Measurements from ENCODE around the gene FHOD3. TPM values are rescaled to one million over a fixed set of nuclear protein-coding genes. Genes with fewer than 3 reads are reported as not detected.

The FHOD3 gene
- total RNA-seq, 4 donors from 2014 or later: 0.26 to 13.8 (median 4.9) TPM; not detected in 1

DNA sequence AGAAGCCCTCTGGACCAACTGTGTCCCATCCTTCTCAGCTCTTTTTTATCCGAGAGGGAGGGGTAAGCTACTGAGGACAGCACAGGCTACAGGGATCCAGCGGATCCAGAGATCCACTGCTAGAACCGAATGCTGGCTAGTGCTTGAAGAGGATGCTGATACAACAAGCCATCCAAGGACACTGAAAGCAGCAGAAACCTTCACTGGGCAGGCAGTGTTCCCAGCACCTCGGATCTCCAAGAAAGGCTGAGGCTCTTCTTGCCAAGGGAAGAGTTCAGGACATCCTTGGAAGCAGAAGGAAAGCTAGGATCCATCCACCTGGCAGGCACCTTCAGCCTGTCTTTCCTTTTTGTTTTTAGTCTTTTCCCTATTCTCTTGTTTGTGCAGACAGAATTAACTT lies 13.2 kb upstream of the FHOD3 start:
- intact Hi-C loops (cut with DNase I; ENCODE audit: low total_unique reads): loop anchor here (10.0 kb wide), 2 partner anchors 199 to 269 kb away; no protein-coding TSS in a partner anchor
- DNase-seq: no peak

DNA sequence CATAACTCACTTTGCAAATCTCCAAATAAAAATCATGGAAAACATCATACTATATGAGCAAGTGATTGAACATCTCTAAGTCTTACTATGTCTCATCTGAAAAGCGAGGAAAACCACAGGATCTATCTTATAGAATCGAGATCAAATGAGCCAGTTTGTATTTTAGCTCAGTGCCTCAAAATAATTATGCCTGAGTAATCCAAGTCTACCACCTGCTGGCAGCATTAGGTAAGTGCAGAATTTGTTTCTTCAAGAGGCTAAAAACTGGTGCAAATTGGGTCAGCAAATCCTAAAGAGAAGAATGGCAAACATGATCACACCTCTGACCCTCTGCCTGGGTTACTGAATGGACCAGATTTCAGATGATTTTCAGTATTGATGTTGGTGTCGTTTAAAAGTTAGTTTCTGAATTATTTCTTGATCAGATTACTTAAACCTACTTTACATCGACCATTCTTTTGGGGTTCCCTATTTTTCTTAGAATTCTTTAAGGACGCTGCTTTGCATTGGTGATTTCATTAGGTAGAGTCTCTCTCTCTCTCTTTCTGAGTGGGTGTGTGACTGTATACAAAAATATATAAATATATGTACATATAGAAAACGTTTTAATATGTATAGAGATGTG lies 12.7 kb upstream of the FHOD3 start:
- no peaks in the 10 kb centered on the region for H3K27me3 ChIP-seq
- peak in 1 of 2 donors; percentile 51 for DNase-seq
- no peak overlapping the region for H3K27ac ChIP-seq
- intact Hi-C loops (cut with DNase I; ENCODE audit: low total_unique reads): loop anchor here (10.0 kb wide), 2 partner anchors 200 to 270 kb away; no protein-coding TSS in a partner anchor
- no peaks in the 10 kb centered on the region for H3K4me1 ChIP-seq
- TF ChIP-seq POLR2A (IDR thresholded peaks at IDR 0.05): no peak
- TF ChIP-seq, protein P1, sequence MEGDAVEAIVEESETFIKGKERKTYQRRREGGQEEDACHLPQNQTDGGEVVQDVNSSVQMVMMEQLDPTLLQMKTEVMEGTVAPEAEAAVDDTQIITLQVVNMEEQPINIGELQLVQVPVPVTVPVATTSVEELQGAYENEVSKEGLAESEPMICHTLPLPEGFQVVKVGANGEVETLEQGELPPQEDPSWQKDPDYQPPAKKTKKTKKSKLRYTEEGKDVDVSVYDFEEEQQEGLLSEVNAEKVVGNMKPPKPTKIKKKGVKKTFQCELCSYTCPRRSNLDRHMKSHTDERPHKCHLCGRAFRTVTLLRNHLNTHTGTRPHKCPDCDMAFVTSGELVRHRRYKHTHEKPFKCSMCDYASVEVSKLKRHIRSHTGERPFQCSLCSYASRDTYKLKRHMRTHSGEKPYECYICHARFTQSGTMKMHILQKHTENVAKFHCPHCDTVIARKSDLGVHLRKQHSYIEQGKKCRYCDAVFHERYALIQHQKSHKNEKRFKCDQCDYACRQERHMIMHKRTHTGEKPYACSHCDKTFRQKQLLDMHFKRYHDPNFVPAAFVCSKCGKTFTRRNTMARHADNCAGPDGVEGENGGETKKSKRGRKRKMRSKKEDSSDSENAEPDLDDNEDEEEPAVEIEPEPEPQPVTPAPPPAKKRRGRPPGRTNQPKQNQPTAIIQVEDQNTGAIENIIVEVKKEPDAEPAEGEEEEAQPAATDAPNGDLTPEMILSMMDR (IDR thresholded peaks at IDR 0.05): peak; percentile 83 to 92 (median 88)
- H3K9me3 ChIP-seq: no peaks in the 10 kb centered on the region
- H3K36me3 ChIP-seq: no peaks in the 10 kb centered on the region
- no peak overlapping the region for H3K4me3 ChIP-seq

More for the DNA sequence above, 13.2 kb upstream of the FHOD3 start:
- Histone ChIP-seq H3K9me3 (no peaks in the 10 kb centered on the region), H3K27me3 (no peaks in the 10 kb centered on the region), H3K4me1 (no peaks in the 10 kb centered on the region), H3K36me3 (no peaks in the 10 kb centered on the region), H3K27ac (no peak overlapping the region), H3K4me3 (no peak overlapping the region)
- no peak for TF ChIP-seq POLR2A (IDR thresholded peaks at IDR 0.05)
- TF ChIP-seq, protein P1 (IDR thresholded peaks at IDR 0.05): no peak

DNA sequence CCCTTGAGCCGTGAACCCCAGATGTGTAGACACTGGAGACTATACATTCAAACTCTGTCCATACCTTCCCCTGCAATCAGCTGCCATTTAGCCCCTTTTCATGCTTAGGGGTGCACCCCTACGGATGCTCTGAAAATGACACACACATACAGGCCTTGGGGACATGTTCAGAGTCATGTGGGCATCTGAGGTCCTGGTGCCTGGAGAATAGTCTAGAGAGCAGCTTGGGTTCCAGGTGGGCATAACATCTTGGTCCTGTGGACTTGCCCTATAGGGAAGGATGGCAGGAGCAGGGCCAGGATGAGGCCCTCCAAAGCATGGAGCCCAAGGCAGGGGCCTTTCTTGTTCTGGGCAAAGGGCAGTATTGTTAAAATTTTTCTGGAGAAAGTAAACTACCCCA lies 9.9 kb upstream of the FHOD3 start:
- intact Hi-C loops (cut with DNase I; ENCODE audit: low total_unique reads): loop anchor here (10.0 kb wide), 2 partner anchors 203 to 273 kb away; no protein-coding TSS in a partner anchor
- H3K27me3 ChIP-seq: no peaks in the 10 kb centered on the region
- H3K27ac ChIP-seq: no peak overlapping the region
- no peaks in the 10 kb centered on the region for H3K4me1 ChIP-seq
- no peaks in the 10 kb centered on the region for H3K9me3 ChIP-seq
- DNase-seq: no peak
- no peaks in the 10 kb centered on the region for H3K36me3 ChIP-seq
- TF ChIP-seq POLR2A (IDR thresholded peaks at IDR 0.05): no peak
- TF ChIP-seq, protein P1 (IDR thresholded peaks at IDR 0.05): no peak
- H3K4me3 ChIP-seq: no peak overlapping the region

DNA sequence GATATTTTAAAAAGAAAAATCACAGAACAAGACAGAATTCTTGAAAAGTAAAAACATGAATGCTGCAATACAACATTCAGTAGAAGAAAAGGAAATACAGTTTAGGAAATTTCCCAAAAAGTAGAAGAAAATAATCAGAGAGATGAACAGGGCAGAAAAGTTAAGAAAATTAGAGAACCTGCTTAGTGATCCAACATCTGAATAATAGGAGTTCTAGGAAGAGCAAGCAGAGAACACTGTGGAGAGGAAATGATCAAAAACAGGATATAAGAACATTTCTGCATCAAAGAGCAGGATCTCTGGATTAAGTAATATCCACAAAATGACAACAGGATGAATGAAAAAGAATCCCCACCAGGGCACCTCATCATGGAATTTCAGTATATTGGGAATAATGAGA lies 8.8 kb upstream of the FHOD3 start:
- Histone ChIP-seq H3K4me3 (no peak overlapping the region), H3K4me1 (no peaks in the 10 kb centered on the region), H3K27ac (no peak overlapping the region), H3K27me3 (no peaks in the 10 kb centered on the region), H3K9me3 (no peaks in the 10 kb centered on the region), H3K36me3 (no peaks in the 10 kb centered on the region)
- no peak for TF ChIP-seq POLR2A (IDR thresholded peaks at IDR 0.05)
- TF ChIP-seq, protein P1 (IDR thresholded peaks at IDR 0.05): no peak
- intact Hi-C loops (cut with DNase I; ENCODE audit: low total_unique reads): loop anchor here (10.0 kb wide), 2 partner anchors 204 to 274 kb away; no protein-coding TSS in a partner anchor
- DNase-seq: no peak

DNA sequence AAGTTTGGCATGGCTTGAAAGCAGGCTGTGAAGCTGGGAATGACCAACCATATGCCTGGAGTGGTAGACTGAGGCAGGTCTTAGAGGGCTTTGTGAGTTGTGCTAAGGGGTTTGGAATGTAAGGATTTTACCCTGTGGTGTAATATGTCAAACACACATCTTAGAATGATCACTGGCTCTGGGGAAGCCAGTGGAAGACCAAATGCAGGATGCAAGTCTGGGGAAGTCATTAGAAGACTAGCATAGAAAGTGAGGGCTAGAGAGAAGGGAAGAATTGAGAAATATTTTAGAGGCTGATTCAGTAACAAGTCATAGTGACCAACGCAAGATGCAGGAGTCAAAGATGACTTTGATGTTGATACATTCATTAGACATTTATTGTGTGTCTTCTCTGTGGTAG lies 3.5 kb upstream of the FHOD3 start:
- no peak overlapping the region for H3K4me3 ChIP-seq
- no peaks in the 10 kb centered on the region for H3K9me3 ChIP-seq
- TF ChIP-seq, protein P1 (IDR thresholded peaks at IDR 0.05): no peak
- no peak for DNase-seq
- H3K4me1 ChIP-seq: peaks cover 0 to 17% of the 10 kb centered on the region in 2 donors
- no peak overlapping the region for H3K27ac ChIP-seq
- H3K27me3 ChIP-seq: no peaks in the 10 kb centered on the region
- intact Hi-C loops (cut with DNase I; ENCODE audit: low total_unique reads): no loop called here
- H3K36me3 ChIP-seq: no peaks in the 10 kb centered on the region

Data from uterus (tissue), 4 donors.